HG03575 (cell line): Measurements from ENCODE around the gene PELI2.

ENCODE experiments used
- ATAC-seq: cut with Tn5 transposase; IDR thresholded peaks from one replicate; pipeline ENCODE4 v1.9.1; 2021; ENCODE audit not compliant: unreplicated experiment, insufficient number of reproducible peaks, low FRiP score; ENCODE audit errors: extremely low read depth

The PELI2 gene

DNA sequence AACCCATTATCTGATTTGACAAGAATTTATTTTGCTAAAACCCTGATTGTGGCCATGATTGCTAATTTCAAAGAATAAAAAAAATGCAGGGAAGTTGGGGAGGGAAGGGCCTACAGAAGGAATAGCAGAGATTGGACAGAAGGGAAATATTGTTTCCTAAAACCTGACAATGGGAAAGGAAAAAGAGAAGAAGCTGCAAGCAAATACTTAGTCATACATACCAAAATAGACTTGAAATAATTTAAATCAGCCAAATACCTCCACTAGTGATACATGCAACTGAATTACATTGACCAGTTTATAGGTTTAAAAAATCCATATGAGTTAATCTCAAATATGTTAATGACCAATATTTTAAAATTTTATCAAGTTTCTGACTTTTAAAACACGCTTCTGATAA lies 75.1 kb downstream of the PELI2 start:
- ATAC-seq, result no peak

DNA sequence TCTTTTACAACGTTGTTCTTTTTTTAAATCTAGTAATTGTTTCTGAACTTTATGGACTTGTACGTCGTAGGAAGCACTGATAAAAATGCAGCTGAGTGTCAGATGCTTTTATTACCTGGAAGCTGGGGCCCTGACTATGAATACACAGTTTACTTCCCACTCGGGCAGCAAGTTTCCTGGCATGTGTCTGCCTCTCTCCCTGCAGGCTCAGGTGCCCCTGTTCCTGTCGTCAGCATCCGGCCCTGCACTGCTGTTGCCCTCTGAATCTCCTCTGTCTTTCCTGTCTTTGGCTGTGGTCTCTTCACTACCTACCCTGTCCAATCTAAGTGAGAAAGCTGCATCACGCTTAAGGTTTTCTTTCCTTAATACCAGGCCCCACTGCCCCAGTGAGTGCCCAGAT lies 75.8 kb downstream of the PELI2 start:
- no peak for ATAC-seq

DNA sequence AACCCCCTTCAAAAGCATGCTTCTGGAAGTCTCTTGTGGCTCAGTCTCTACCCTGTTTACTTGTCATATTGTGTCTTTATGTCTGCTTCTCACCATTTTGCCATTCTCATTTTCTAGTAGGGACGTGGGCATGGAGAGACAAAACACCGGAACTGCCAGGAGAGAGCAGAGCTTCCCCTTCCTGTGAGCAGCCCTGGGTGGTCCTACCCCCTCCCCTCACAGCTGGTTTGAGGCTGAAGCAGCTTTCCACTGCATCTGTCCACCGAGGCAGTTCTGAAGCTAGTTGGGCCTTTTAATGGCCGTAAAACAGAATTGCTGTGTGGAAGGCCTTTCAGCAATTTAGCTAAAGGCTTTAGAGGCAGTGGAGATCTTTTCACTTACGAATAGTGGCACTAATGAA lies 77.0 kb downstream of the PELI2 start:
- ATAC-seq, result no peak

DNA sequence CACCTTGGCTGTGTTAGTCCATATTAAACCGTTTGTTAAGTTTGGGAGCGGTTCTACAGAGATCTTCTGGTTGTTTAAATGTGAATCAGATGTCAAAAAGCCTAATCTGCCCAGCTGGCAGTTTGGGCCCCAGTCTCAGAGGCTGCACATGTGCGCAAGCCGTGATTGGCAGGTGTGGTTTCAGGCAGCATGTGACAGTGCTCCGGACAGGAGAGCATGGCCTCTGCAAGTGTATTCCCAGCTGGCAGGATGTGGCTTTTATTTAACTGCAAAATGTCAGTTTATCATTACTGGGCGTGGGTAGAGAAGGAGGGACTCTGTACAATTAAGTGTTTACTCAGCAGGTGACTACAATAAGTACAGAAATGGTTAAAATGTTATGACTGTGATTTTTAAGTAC lies 77.5 kb downstream of the PELI2 start:
- no peak for ATAC-seq

DNA sequence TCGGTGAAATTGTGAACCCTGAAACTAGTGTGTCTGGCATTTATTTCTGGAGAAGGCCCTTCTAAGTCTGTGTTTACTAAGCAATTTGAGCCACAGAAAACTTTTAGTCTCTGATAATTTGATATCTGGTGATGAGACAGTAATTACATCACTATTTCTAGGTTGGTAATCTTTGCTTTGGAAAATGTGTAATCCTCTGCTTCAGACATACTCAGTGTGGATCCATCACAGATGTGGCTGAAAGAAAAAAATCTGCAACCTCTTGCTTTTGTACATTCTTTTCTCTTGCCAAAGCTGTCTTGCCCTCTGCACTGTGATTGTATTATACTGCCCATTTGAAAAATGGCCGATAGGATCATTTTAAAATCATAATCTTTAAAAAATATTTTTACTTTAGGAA lies 78.1 kb downstream of the PELI2 start:
- ATAC-seq, result no peak

DNA sequence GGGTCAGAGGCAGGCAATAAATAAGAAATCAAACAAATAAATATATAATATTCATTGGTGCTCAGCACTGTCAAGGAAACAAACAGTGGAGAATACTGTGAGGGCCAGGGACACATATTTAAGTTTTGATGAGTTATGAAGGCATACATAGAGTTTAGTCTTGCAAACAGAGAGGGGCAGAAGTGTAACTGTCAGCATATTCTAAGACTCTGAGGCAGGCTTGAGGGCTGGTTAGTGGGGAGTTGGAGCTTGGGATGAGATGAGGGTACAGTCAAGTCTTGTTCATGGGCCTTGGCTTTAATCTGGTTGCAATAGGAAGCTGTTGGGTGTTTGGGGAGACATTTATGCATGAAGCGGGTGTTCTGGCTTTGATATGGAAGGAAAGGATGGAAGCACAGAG lies 78.9 kb downstream of the PELI2 start:
- ATAC-seq, result no peak

DNA sequence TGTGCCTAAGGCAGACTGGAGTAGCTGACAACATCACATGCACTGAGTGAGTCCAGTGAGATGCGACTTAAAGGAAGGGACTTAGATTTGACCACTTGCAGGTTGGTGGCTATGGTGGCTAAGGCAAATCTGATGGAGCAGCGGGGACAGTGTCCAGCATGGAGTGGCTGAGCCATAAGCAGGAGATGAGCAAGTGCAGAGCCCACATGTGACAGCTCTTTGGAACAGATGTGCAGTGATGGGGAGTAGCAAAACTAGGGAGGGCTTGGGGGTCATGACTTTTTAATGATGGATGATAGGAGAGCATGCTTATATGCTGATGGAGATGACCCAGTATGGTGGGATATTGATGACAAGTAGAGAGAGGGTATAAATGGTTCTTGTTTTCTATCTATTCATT lies 80.2 kb downstream of the PELI2 start:
- ATAC-seq, result no peak

DNA sequence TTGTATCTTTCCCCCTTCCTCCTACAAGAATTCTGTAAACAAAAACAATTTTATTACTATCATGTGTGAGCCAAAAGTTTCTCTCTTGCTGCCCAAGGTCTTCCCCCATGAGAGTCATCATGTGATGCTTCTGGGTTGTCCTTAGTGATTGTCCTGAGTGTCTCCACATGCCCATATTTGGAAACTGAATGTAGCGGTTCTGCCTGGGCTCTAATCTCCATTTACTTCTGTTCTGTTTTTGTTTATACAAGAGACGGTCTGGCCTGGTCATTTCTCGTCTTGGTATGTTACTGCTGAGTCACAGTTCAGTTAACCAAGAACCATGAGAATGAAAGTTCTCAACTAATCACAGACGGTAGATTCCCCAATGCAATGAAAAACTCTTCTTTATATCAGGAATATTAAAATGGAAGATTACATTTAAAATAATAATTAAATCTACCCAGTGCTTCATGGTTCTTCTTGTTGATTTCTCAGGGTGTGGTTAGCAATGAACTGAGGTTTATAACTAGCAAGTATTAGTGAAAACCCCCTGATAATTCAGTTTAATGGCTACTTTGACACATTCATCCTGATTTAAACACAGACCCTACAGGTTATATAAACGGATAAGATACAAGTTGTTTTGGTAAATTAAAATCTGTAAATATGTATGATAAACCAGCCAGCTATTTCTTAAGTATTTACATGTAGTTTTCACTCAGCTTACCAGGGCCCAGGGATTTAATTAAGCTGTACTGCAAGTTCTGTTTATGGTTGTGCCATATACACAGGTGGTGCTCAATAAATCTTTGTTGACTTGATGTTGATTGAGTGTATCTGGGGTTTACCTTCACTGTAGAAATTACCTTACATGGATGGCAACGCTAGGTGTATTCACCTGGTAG lies 81.1 kb downstream of the PELI2 start:
- ATAC-seq, result peak; percentile 52

DNA sequence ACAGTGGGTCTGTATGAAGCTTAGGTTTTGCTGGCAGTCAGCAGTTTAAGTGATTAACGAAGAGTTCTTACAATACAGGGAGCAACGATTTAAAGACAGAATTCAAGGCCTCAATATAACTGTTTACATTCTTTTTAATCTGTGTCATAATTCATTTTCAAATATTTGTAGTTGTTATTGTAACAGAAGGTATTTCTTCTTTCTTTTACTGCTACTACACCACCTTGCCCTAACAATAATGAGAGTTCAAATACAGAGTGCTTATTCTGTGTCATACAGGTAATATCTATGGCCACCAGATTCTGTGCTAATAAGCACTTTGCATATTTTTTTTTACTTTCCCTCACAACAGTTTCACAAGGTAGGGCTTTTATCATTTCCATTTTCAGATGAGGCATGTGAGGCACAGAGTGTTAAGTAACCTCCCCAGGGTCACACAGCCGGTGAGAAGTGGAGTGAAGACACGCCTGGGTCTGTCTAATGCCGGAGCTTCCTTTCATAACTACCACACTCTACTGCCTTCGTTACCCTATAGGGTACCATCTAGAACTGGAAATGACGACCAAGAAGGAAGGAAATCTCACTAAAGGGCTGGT lies 81.9 kb downstream of the PELI2 start:
- ATAC-seq, result peak; percentile 81

DNA sequence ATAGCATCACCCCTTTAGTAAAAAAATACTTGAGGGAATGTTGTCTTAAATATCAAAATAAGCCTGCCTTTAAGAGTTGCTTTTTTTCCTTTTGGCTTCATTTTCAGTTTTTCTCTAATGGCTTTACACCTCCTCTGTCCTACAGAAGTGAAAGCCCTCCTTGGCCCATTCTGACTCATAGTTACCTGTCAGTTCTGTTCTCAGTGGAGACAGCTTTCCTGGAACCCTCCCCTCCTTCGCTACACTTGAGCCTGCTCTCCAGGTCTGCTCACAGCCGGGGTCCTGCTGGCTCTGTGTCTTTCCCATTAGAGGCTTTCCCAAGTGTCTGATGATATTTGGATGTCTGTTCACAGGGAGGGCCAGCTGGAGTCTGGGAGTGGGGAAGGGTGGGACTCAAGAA lies 84.0 kb downstream of the PELI2 start:
- ATAC-seq, result no peak

DNA sequence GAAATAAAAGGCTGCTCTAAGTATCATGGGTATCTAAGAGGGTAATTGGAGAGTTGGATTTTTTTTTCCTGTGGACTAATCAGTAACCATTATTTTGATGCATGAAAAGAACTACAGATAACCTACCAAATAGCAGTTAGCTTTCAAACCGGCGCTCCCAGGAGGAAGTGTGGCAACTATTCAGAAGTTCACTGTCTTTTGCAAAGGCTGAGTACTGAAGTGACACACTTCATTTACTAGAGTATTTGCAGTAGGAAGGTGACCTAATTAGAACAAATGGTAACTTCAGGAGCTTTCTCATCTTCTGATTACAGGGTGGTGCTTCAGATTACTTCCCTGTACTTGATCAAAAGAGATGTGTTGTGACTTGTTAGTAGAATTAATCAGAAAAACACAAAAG lies 87.7 kb downstream of the PELI2 start:
- no peak for ATAC-seq

DNA sequence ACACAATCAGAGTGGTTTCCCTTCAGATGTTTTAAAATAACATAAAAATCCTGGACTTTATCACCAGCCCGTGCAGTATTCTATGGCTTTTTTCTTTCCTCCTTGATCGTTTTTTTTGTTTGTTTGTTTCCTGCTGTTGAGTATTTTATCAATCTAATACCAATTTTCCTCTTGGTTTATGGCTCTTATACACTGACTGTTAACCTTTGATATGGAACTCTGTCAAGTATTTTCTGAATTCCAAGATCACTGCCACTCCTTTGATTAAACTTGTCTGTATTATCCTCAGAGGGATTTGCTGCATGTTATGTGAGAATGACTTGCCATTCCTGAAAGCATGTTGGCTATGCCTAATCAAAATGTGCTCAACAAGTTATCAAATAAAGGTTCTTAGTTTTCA lies 88.4 kb downstream of the PELI2 start:
- no peak for ATAC-seq

DNA sequence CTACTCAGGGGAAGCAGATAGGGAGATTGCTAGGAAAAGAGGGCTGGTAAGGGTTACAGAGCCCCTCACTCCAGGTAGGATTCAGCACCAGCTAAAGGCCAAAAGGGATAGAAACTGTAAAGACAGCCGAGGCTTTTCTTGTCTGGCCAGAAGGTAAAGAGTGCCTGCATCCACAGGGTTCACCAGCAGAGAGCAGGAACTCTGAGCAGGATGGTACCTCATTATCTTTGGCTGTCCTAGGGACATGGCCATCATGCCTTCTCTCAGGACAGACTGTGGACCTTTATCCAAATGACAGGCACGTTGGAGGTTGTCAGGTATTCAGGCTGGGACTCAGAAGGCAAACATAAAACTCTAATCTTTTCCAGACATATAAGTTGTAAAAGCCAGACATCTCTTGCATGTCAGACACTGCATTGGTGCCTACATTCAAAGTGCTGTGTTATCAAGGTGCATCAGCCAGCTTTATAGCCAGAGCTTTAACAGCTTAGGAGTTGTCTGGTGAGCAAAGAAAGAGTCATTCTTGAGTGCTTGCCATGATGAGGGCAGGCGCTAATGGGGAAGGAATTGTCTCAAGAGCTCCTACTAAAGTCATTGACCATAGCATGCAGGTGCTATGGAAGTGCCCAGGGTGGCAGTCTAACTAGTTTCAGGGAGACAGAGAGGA lies 89.5 kb downstream of the PELI2 start:
- no peak for ATAC-seq

DNA sequence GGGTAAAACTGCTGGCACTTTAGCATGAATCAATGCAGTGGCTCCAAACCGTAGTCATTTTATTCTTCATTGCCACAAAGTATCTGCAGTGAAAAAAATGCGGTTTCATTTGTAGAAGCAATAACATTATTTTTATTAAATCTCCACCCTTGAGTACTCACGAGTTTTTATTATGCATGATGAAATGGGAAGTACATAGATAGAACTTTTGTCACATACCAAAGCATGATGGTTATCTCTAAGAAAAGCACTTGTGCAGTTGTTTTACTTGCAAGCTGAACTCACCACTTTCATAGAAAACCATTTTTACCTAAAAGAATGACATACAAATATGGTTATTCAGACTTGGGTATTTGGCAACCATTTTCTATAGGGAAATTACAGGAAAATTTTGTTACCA lies 90.3 kb downstream of the PELI2 start:
- no peak for ATAC-seq

DNA sequence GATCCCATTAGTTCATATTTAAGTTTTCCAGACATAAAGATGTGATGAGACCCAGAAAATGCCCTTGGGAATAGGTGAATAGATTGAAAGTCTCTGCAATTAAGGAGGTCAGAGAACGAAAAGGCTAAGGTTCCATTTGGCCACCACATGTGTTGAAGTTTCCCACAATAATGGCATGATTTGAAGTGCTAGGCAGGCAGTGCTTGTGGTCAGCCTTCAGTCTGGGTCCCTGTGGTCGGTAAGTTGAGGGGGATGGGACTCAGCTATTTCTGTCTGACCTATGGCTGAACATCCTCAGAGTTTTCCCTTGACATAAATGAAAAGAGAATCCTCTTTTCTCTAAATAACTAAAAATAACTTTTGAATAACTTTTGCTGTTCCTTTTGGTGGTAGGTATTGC lies 92.4 kb downstream of the PELI2 start:
- no peak for ATAC-seq

DNA sequence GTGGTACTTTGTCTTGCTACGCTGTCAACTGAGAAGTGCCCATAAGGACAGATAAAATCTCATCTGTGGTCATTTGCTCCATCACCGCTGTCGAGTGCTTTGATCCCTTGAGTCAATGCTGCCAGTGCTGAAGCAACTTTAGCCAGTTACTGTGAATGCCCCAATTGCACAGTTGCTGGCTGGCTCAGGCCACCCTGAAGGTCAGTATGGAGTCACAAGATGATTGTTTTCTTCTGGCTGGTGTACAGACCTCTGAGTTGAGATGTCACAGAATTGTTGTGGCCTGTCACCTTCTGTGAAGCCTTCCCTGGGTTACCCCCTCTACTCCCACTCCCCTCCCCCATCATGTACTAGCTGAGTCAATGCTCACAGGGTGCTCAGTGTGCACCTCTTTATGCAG lies 92.9 kb downstream of the PELI2 start:
- no peak for ATAC-seq

DNA sequence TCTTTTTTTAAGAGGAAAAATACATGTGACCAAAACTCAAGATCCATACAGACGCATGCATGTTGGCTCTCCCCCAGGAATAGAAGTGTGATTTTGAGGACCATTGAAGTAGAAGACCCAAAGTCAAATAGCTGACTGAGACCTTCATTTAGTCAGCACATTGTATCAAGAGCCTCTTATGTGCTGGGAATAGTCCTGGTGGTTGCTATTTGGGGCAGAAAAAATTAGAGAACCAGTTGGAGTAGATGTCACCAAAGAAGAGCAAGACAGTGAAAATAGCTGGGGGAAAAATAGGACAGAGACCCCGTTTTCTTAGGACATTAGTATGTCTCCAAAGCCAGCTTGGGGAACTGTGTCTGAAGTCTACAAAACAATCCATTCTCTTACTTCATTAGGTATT lies 93.6 kb downstream of the PELI2 start:
- ATAC-seq, result no peak

DNA sequence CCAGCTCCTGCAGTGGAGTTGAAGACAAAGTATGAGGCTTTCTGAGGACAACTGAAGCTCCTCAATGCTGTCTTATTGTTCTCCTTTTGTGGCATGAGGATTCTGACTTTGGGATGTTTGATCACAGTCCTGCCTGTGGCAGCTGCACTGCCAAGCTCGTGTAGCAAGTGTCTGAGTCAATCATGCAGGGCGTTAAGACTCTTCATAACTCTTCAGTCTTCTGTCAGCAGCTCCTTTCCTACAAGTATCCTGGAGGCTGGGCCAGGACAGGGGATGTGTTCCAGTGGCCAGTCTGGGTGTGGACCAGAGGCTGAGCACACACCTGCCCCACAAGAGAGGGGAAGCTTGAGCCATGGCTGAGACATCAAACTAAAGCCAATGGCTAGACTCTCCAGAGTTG lies 94.3 kb downstream of the PELI2 start:
- no peak for ATAC-seq

DNA sequence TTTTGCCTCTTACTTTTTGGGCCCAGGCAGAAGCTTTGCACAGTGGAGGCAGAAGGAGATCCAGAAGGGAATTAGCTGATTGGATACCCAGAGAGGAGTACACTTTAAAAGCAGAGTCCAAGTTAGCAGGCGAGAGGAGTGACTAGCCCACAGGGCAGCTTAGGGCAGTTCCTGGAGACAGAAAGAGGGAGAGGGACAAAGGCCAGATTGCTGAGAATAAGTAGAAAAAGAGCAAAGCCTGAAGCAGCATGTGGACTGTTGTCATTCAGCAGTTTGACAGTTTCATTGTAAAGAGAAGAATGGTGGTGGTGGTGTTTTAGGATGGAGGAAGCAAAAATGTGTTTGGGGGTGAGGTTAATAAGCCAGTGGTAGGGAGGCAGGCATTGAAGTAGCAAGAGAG lies 95.1 kb downstream of the PELI2 start:
- no peak for ATAC-seq

DNA sequence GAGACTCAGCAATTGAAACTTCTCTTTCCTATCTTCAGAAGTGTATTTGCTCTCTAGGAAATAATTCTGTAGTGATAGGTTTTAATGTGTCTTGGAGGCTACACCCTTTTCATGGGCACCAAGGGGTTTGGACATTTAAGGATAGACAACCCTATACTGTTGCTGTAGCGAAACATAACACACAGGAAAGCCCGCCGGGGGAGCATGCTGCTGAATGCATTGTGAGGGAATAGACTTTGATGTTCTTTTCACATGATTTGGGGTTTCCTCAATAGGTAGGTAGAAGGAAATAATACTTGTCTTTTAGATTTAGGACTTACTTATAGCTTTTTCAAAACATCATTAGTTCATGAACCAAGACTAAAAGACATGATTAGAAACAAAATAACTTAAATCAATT lies 97.0 kb downstream of the PELI2 start:
- ATAC-seq, result no peak
